Measurements from ENCODE around the gene BATF2. TPM values are rescaled to one million over a fixed set of nuclear protein-coding genes. Genes with fewer than 3 reads are reported as not detected.

BATF2 gene
- total RNA-seq, 4 donors from 2014 or later, result 0.46 to 6.0 (median 1.2) TPM

Small RNA genes within 50 kb of the gene (small RNA-seq; reads per million reads assigned to genes)
- gene MIR6879 (not detected), gene SNX15 (not detected)

Other genes starting within 250 kb of the BATF2 start
- gene PYGM, start 237.0 kb downstream of the BATF2 start, total RNA-seq, result 10 to 100 TPM in 2 of 4 donors, 1 to 10 TPM in 2; 2.1 to 25.9 (median 12.2) TPM
- gene SF1, start 218.4 kb downstream of the BATF2 start, total RNA-seq, result 100 to 1,000 TPM; 209 to 411 (median 320) TPM
- gene MAP4K2, start 193.8 kb downstream of the BATF2 start, total RNA-seq, result 10 to 100 TPM in 3 of 4 donors, 1 to 10 TPM in 1; 8.5 to 33.3 (median 17.7) TPM
- gene MEN1, start 186.4 kb downstream of the BATF2 start, total RNA-seq, result 10 to 100 TPM in 3 of 4 donors, 1 to 10 TPM in 1; 7.3 to 20.2 (median 12.2) TPM
- under 1 TPM; 0.19 to 0.48 (median 0.42) TPM for gene CDC42BPG, start 152.3 kb downstream of the BATF2 start, total RNA-seq
- gene EHD1, start 118.3 kb downstream of the BATF2 start, total RNA-seq, result 100 to 1,000 TPM in 2 of 4 donors, 10 to 100 TPM in 2; 66.4 to 226 (median 94.8) TPM
- gene ATG2A, start 79.8 kb downstream of the BATF2 start, total RNA-seq, result 10 to 100 TPM; 20.3 to 34.8 (median 22.2) TPM
- gene PPP2R5B, start 72.3 kb downstream of the BATF2 start, total RNA-seq, result 10 to 100 TPM in 3 of 4 donors, 1 to 10 TPM in 1; 7.8 to 20.3 (median 12.4) TPM
- gene GPHA2, start 61.1 kb downstream of the BATF2 start, total RNA-seq, result not detected
- not detected for gene MAJIN, start 24.9 kb downstream of the BATF2 start, total RNA-seq
- 100 to 1,000 TPM in 3 of 4 donors, 10 to 100 TPM in 1; 95.1 to 199 (median 160) TPM for gene ARL2, start 17.2 kb upstream of the BATF2 start, total RNA-seq
- gene SNX15, start 30.5 kb upstream of the BATF2 start, total RNA-seq, result 10 to 100 TPM; 14.7 to 28.5 (median 20.0) TPM
- gene SAC3D1, start 44.2 kb upstream of the BATF2 start, total RNA-seq, result 10 to 100 TPM in 2 of 4 donors, 1 to 10 TPM in 2; 4.8 to 11.8 (median 10.1) TPM
- 10 to 100 TPM; 17.0 to 39.1 (median 23.3) TPM for gene NAALADL1, start 61.6 kb upstream of the BATF2 start, total RNA-seq
- gene CDCA5, start 87.1 kb upstream of the BATF2 start, total RNA-seq, result 1 to 10 TPM in 2 of 4 donors, under 1 TPM in 1, not detected in 1; 0.56 to 2.8 (median 1.4) TPM
- gene ZFPL1, start 87.3 kb upstream of the BATF2 start, total RNA-seq, result 10 to 100 TPM; 21.3 to 44.5 (median 32.6) TPM
- gene VPS51, start 99.2 kb upstream of the BATF2 start, total RNA-seq, result 100 to 1,000 TPM; 151 to 208 (median 192) TPM
- 100 to 1,000 TPM in 1 of 4 donors, 10 to 100 TPM in 3; 44.8 to 345 (median 88.6) TPM for gene TM7SF2, start 114.9 kb upstream of the BATF2 start, total RNA-seq
- 10 to 100 TPM; 12.1 to 18.6 (median 15.3) TPM for gene ZNHIT2, start 120.7 kb upstream of the BATF2 start, total RNA-seq
- gene FAU, start 125.2 kb upstream of the BATF2 start, total RNA-seq, result 100 to 1,000 TPM; 612 to 842 (median 711) TPM
- 10 to 100 TPM; 37.2 to 47.9 (median 43.2) TPM for gene MRPL49, start 125.3 kb upstream of the BATF2 start, total RNA-seq
- 10 to 100 TPM; 47.1 to 58.2 (median 50.5) TPM for gene SYVN1, start 137.5 kb upstream of the BATF2 start, total RNA-seq
- gene SPDYC, start 173.3 kb upstream of the BATF2 start, total RNA-seq, result not detected
- gene CAPN1, start 185.0 kb upstream of the BATF2 start, total RNA-seq, result 100 to 1,000 TPM in 2 of 4 donors, 10 to 100 TPM in 2; 72.8 to 109 (median 92.9) TPM